HepG2 (cell line): Measurements from ENCODE around the gene GRK4. TPM values are rescaled to one million over a fixed set of nuclear protein-coding genes. Genes with fewer than 3 reads are reported as not detected.

Experiments used
- HIVEP1 ChIP-seq: sonication (generic); formaldehyde crosslinking; IDR thresholded peaks from 2 replicates; pipeline ENCODE4 v1.4.0; 2020; ENCODE audit warnings: mild to moderate bottlenecking, missing genetic modification reagents
- KDM1A ChIP-seq: IDR thresholded peaks from 2 replicates; pipeline ENCODE4 v1.6.1; 2016; ENCODE audit warnings: missing compliant biosample characterization
- KDM3A ChIP-seq: IDR thresholded peaks from 2 replicates; pipeline ENCODE4 v1.6.1; 2018; ENCODE audit warnings: low read depth, missing compliant biosample characterization
- MAFF ChIP-seq: IDR thresholded peaks from 2 replicates; pipeline ENCODE4 v1.6.1; 2011; ENCODE audit warnings: low read depth, low read length, improper control_type of control experiment
- MAFK ChIP-seq, 2 experiments: IDR thresholded peaks in 1 of 2; conservative IDR thresholded peaks in 1 of 2; 2 replicates each; pipeline ENCODE4 v1.6.1; 2011; ENCODE audit warnings: improper control_type of control experiment in 2 of 2, low read length in 2 of 2
- SAFB2 ChIP-seq: sonication (generic); formaldehyde crosslinking; IDR thresholded peaks from 2 replicates; pipeline ENCODE4 v1.5.1; 2020; ENCODE audit warnings: missing genetic modification reagents, low read depth, mild to moderate bottlenecking, borderline replicate concordance
- STAT5B ChIP-seq: sonication (generic); formaldehyde crosslinking; IDR thresholded peaks from 2 replicates; pipeline ENCODE4 v1.4.0; 2020; ENCODE audit warnings: missing genetic modification reagents
- ZBTB40 ChIP-seq, 2 experiments: fragments of 450-650 bp in 1 of 2; sonication (generic) in 1 of 2; formaldehyde crosslinking in 1 of 2; IDR thresholded peaks; 2 replicates each; pipeline versions ENCODE4 v1.6.1 to v1.8.0; 2016 to 2022; ENCODE audit warnings: antibody characterized with exemption in 1 of 2, mild to moderate bottlenecking in 1 of 2, missing genetic modification reagents in 1 of 2
- ZNF12 ChIP-seq: sonication (generic); formaldehyde crosslinking; IDR thresholded peaks from 2 replicates; pipeline ENCODE4 v1.5.0; 2020; ENCODE audit warnings: missing genetic modification reagents
- ZNF431 ChIP-seq: sonication (generic); formaldehyde crosslinking; IDR thresholded peaks from 2 replicates; pipeline ENCODE4 v1.9.0; 2022; ENCODE audit warnings: missing genetic modification reagents, low read depth, mild to moderate bottlenecking, borderline replicate concordance
- ZNF512B ChIP-seq: sonication (generic); formaldehyde crosslinking; IDR thresholded peaks from 2 replicates; pipeline ENCODE4 v1.5.1; 2020; ENCODE audit warnings: missing genetic modification reagents, mild to moderate bottlenecking, borderline replicate concordance
- ZNF513 ChIP-seq: sonication (generic); formaldehyde crosslinking; conservative IDR thresholded peaks from 2 replicates; pipeline ENCODE4 v1.5.0; 2020; ENCODE audit warnings: missing genetic modification reagents
- ZNF652 ChIP-seq: IDR thresholded peaks from 2 replicates; pipeline ENCODE4 v1.6.1; 2016; ENCODE audit warnings: low read depth, borderline replicate concordance
- ZNF75D ChIP-seq: sonication (generic); formaldehyde crosslinking; IDR thresholded peaks from 2 replicates; pipeline ENCODE4 v1.8.1; 2023; ENCODE audit warnings: missing genetic modification reagents, mild to moderate bottlenecking, borderline replicate concordance
- polyA plus RNA-seq, 8 experiments: library from polyadenylated mRNA; depleted of rRNA in 3 of 8; stranded (reverse) in 7 of 8; unstranded in 1 of 8; fragments of >200 nt; fragmentation: Illumina TruSeq in 4 of 8; extraction: Trizol in 4 of 8; gene quantifications; 2 replicates each; pipeline versions ENCODE4 v1.2.1 to v1.2.3, GENCODE V29; 2011 to 2016; ENCODE audit warnings: low read depth in 4 of 8, missing spikeins in 1 of 8, mixed read lengths in 1 of 8; ENCODE audit not compliant: insufficient read depth in 1 of 8
- total RNA-seq, 5 experiments: library from RNA; depleted of rRNA; stranded (reverse); fragments of >200 nt; fragmentation: Illumina TruSeq; extraction: Trizol; gene quantifications; 2 replicates each; pipeline ENCODE4 v1.2.3, GENCODE V29; 2016; ENCODE audit warnings: low read depth in 1 of 5

GRK4 gene
- total and polyA plus RNA-seq, 2 of the 13 experiments (the other 11 are each of a cell fraction or from before 2014, with no cell fraction given) = 1.8 to 2.0 TPM

- TF ChIP-seq ZBTB40 (IDR thresholded peaks at IDR 0.05) (no peak), ZBTB40 (CRISPR knock-in tag; IDR thresholded peaks at IDR 0.05) (peak; percentile 28; the same call in 1 of the 2 replicates), KDM1A (no peak), ZNF512B (CRISPR knock-in tag) (no peak), SAFB2 (CRISPR knock-in tag) (no peak), ZNF75D (CRISPR knock-in tag) (no peak), MAFK (conservative IDR thresholded peaks at IDR 0.05 in 1 of 2, IDR thresholded peaks at IDR 0.05 in 1 of 2; ENCODE audit: low read length in 2 of 2) (no peak), STAT5B (CRISPR knock-in tag) (no peak), ZNF12 (no peak), KDM3A (CRISPR knock-in tag) (0 out of 2 replicates have a peak, but pooled peaks have one; percentile 70), HIVEP1 (CRISPR knock-in tag) (peak; percentile 80), ZNF431 (no peak), MAFF (no peak), ZNF513 (no peak), ZNF652 (no peak)
These were observed 110.0 kb downstream of the GRK4 start (continued) for GRCh38 chr4:3073158-3074077.
